Measurements from ENCODE around the gene ITPR3. TPM values are rescaled to one million over a fixed set of nuclear protein-coding genes. Genes with fewer than 3 reads are reported as not detected.

ITPR3 gene
- polyA plus RNA-seq, 12 donors = 5.0 to 30.4 (median 7.5) TPM; not detected in 1

DNA sequence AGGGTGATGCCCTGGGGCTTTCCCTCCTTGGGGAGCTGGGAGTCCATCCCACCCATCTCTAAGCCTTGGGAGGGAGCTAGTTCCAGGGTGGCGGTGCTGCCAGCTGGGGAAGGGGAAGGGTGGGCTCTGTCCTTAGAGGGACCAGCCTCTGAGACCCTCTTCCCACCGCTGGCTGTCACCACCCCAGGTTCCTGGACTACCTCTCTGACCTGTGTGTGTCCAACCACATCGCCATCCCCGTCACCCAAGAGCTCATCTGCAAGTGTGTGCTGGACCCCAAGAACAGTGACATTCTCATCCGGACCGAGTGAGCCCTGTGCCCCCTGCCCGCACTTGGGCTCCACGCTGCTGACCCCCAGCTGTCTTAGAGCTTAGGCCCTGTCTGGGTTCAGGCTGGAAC is 47.2 kb downstream of the ITPR3 start:
- DNase-seq = no peak

GRCh38 chr6:33668914-33669313 is 47.8 kb downstream of the ITPR3 start:
- DNase-seq = no peak

DNA sequence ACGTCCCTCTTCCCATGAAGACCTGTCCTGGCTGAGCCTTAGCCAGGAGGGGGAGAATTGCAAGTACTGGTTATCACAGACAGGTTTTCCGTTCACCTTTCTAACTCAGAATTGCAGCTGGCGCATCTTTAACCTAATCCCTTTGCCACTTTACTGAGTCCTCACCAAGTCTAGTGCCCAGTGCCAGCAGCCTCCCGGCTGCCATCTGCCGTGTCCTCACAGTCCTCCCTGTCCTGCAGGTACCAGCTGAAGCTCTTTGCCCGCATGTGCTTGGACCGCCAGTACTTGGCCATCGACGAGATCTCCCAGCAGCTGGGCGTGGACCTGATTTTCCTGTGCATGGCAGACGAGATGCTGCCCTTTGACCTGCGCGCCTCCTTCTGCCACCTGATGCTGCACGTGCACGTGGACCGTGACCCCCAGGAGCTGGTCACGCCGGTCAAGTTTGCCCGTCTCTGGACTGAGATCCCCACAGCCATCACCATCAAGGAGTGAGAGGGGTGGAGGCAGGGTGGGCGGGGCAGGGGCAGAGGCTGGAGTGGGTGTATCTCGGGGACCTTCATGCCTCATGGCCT is 49.1 kb downstream of the ITPR3 start:
- no peak for DNase-seq

GRCh38 chr6:33670971-33671743 is 50.0 kb downstream of the ITPR3 start:
- DNase-seq = no peak

DNA sequence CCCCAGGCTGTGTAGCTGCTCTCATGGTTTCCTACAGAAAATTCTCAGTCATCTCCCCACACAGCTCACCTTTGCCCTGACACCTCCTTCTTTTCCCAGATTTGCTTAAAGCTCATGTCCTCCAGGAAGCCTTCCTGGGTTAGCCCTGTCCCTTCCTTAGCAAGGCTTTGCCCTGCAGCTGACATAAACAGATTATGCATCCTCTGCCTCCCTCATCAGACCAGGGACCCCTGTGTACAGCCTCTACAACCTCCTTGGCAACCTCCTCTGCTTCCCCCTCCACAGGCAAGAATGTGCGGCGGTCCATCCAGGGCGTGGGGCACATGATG is 50.6 kb downstream of the ITPR3 start:
- no peak for DNase-seq

DNA sequence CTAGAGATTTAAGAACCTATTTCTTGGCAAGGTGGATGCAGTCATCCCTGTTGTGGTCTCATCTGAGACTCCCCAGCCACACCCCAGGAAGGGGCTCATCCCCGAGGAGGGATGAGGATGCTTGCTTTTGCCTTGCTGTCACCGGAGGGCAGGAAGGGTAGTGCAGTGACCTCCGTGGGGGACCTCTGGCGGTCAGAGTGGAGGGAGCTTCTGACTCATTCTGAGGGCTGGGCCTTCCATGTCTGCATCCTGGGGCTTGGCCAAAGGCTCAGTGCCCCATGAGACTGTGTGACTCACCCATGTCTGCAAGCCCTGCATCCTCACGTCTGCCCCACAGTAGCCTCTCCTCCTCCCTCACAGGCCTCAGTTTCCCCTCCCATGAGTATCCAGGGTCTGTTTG is 51.7 kb downstream of the ITPR3 start:
- peak; percentile 71 for DNase-seq

DNA sequence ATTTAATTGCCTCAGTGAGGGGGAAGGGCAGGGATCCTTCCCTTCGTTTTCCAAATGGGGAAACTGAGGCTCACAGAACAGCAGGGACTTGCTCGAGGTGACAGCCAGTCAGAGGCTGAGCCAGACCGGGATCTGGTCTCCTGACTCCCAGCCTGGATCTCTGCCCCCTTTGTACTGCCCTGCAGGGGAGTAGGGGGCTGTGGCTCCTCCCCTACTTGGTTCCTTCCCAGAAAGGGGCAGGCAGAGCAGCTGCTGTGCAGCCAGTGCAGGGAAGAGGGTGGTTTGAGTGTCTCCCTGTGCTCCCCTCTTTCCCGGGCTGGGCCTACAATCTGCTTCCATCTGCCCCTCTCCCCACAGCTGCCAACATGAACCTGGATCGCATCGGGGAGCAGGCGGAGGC is 52.7 kb downstream of the ITPR3 start:
- DNase-seq = no peak

GRCh38 chr6:33675968-33676367 is 54.8 kb downstream of the ITPR3 start:
- no peak for DNase-seq

DNA sequence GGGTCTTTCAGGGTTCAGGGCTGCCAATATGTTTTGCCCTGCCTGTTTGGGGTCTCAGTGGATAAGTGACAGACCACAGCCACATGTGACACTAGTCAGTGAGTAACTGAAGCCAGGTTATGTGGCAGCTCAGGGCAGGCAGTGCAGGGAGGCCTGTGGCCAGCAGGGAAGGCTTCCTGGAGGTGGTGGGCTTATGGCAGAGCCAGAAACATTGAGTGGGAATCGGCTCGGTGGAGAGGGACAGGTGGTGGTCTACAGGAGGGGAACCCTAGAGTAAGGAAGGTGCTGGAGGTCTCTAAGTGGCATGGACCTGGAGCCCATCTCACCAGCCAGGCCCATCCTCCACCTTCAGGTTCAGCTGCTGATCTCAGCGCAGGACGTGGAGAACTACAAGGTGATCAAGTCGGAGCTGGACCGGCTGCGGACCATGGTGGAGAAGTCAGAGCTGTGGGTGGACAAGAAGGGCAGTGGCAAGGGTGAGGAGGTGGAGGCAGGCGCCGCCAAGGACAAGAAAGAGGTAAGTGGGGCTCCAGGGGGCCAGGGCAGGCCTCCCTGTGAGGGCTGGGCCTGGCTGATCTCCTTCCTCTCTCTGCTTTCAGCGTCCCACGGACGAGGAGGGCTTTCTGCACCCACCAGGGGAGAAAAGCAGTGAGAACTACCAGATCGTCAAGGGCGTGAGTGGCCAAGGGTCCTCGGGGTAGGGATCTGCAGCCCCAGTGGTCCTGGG is 55.5 kb downstream of the ITPR3 start:
- no peak for DNase-seq

DNA sequence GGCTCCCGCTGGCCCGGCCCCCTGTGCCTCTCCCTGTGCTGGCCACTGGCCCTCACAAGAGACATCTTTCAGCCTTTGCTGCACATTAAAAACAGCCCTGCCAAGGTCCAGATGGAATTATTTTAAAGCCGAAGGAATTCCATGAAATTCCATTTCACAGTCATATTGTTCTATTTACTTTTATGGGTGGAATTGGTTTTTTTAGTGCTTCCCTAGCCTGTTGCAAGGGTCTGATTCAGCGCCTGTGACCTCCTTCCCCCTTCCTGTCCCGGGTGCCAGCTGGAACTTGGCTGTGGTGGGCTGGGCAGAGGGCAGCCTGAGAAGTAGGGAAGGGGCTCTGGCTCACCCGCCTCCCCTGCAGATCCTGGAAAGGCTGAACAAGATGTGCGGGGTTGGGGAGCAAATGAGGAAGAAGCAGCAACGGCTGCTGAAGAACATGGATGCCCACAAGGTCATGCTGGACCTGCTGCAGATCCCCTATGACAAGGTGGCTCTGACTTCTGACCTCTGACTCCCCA is 56.1 kb downstream of the ITPR3 start:
- DNase-seq = peak; percentile 37

GRCh38 chr6:33677689-33678088 is 56.6 kb downstream of the ITPR3 start:
- no peak for DNase-seq

DNA sequence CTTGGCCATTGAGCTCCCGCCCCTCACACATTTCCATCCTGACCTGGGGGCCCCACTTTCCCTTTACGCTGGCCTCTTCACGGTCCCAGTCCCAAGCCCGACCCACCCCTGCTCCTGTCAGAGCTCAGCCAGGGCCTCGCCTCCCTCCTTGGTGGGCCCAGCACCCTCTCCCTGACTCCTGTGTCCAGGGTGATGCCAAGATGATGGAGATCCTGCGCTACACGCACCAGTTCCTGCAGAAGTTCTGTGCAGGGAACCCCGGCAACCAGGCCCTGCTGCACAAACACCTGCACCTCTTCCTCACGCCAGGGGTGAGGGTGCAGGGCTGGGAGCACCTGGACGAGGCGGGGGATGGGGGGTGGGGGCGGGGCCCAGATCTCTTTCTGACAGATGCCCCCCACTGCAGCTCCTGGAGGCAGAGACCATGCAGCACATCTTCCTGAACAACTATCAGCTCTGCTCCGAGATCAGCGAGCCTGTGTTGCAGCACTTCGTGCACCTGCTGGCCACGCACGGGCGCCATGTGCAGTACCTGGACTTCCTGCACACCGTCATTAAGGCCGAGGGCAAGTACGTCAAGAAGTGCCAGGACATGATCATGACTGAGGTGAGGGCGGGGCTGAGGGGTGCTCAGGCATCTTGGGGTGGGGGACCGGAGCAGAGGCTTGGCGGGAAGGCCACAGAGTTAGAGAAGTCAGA is 57.3 kb downstream of the ITPR3 start:
- DNase-seq = no peak

DNA sequence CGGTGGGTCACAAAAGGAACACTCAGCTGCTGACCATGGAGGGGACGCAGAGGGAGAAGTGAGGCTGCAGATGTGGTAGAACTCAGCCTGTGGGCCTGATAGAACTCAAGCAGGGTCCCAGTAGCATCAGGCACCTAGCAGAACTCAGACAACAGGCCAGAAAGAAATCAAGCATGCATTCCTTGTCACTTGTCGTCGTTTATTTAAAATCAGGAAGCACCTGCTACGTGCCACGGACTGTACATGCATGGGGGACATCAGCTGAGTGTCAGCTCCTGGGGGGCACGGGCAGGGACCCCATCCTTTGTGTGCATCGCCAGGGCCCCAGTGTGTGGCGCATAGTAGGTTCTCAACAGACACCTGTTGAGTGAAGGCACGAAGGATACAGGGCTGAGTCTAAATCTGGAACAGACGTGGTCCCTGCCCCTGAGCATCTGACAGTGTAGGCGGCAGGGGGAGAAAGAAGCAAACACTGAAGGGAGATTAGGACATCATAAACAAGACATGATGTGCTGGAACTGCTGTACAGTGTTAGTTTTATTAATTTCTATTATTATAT is 57.9 kb downstream of the ITPR3 start:
- DNase-seq = no peak

- no peak for DNase-seq
These were observed 58.6 kb downstream of the ITPR3 start for GRCh38 chr6:33679761-33680160.

DNA sequence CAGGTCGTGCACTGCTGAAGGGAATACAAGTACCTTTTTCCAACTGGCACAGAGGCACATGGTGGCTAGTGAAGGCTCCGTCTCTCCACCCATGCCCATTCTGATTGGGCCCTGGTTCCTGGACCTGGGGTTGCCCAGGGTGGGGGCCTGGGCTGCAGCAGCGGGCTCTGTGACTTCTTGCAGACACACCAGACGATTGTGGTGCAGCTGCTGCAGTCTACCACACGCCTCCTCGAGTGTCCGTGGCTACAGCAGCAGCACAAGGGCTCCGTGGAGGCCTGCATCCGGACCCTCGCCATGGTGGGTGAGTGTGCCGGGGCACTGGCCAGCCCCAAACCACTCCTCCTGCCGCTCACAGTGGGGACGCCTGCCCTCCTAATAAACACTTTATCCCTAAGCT is 61.2 kb downstream of the ITPR3 start:
- DNase-seq = no peak

- DNase-seq = no peak
These were observed 62.0 kb downstream of the ITPR3 start for GRCh38 chr6:33683051-33683571.

- DNase-seq = no peak
These were observed 62.7 kb downstream of the ITPR3 start for GRCh38 chr6:33683576-33684427.

- no peak for DNase-seq
These were observed 63.3 kb downstream of the ITPR3 start for GRCh38 chr6:33684428-33684896.

GRCh38 chr6:33684983-33685382 is 63.9 kb downstream of the ITPR3 start:
- DNase-seq = no peak

DNA sequence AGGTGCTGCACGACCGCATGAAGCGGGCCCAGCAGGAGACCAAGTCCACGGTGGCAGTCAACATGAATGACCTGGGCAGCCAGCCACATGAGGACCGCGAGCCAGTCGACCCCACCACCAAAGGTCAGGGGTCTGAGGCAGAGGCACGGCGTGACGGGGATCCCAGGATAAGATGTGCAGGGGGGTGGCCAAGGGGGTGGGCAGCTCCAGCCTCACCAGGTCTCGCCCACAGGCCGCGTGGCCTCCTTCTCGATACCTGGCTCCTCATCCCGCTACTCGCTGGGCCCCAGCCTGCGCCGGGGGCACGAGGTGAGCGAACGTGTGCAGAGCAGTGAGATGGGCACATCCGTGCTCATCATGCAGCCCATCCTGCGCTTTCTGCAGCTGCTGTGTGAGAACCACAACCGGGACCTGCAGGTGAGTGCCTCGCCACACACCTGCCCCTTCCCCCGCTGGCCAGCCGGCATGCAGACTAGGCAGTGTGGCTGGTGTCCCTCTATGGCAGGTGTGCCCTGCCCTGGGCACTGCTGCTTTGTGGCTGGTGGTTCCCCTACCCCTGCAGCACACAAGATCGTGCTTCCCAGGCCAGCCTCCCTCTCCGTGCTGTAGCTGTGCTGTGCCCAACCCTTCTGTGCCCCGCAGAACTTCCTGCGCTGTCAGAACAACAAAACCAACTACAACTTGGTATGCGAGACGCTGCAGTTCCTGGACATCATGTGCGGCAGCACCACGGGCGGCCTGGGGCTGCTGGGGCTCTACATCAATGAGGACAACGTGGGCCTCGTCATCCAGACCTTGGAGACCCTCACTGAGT is 64.5 kb downstream of the ITPR3 start:
- DNase-seq = no peak
